HFF-Myc (cell line): ENCODE results near the gene BPIFB3.

Experiments
- DNase-seq: peaks from one replicate; pipeline ENCODE4 v3.0.0-alpha.2; 2011; ENCODE audit warnings: low read depth; ENCODE audit errors: extremely low read depth
- H3K4me3 ChIP-seq: replicated peaks from 2 replicates; pipeline ENCODE4 v1.5.1; 2011; ENCODE audit warnings: low read depth, mild to moderate bottlenecking, control low read depth, low read length
- TF ChIP-seq, protein P1 (sequence below): IDR thresholded peaks from 2 replicates; pipeline ENCODE4 v1.5.1; 2012; ENCODE audit warnings: mild to moderate bottlenecking, low read depth, low read length, control low read depth; ENCODE audit errors: missing control alignments

The BPIFB3 gene

GRCh38 chr20:33026779-33027759 is 26.6 kb upstream of the BPIFB3 start:
- no peak overlapping the region for H3K4me3 ChIP-seq
- TF ChIP-seq, protein P1, sequence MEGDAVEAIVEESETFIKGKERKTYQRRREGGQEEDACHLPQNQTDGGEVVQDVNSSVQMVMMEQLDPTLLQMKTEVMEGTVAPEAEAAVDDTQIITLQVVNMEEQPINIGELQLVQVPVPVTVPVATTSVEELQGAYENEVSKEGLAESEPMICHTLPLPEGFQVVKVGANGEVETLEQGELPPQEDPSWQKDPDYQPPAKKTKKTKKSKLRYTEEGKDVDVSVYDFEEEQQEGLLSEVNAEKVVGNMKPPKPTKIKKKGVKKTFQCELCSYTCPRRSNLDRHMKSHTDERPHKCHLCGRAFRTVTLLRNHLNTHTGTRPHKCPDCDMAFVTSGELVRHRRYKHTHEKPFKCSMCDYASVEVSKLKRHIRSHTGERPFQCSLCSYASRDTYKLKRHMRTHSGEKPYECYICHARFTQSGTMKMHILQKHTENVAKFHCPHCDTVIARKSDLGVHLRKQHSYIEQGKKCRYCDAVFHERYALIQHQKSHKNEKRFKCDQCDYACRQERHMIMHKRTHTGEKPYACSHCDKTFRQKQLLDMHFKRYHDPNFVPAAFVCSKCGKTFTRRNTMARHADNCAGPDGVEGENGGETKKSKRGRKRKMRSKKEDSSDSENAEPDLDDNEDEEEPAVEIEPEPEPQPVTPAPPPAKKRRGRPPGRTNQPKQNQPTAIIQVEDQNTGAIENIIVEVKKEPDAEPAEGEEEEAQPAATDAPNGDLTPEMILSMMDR, result no peak
- DNase-seq, result no peak

- TF ChIP-seq, protein P1, result no peak
- no peak for DNase-seq
- no peak overlapping the region for H3K4me3 ChIP-seq
Measured at GRCh38 chr20:33027769-33028751, 25.6 kb upstream of the BPIFB3 start.

DNA sequence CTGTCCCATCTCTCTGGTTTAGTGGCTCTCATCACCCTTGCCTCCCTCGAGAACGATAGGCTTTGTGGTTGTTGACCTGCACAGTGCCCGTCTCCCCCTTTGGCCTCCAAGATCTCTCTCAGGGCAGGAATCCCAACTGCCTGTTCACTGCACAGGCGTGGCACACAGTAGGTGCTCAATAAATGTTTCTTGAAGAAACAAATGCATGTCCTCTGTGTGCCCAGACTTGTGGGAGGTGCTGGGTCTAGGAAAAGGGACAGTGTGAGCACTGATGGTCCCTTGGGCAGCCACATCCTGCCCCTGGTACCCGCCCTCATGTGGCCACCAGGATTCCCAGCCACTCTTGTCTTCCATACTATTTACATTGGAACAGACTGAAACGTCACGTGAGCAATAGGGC is 24.8 kb upstream of the BPIFB3 start:
- H3K4me3 ChIP-seq, result no peak overlapping the region
- TF ChIP-seq, protein P1, result no peak
- DNase-seq, result no peak

DNA sequence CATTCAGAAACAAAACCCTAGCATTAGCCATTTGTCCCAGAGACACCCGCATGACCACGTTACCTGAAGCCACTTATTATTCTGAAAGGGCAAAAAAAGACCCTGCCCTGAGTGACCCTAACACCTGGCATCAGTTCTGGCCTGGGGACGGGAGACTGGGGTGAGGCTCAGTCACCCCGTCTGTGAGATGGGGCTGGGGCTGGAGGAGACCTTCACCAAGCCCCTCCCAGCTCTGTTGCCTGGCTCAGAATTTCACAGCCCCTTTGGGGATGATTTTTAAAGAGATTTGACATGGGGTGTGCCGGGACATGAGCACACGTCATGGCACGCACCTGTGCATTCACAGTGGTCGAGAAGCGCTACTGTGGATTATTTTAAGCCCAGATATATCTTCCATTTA is 23.6 kb upstream of the BPIFB3 start:
- DNase-seq, result no peak
- H3K4me3 ChIP-seq, result no peak overlapping the region
- TF ChIP-seq, protein P1, result no peak

DNA sequence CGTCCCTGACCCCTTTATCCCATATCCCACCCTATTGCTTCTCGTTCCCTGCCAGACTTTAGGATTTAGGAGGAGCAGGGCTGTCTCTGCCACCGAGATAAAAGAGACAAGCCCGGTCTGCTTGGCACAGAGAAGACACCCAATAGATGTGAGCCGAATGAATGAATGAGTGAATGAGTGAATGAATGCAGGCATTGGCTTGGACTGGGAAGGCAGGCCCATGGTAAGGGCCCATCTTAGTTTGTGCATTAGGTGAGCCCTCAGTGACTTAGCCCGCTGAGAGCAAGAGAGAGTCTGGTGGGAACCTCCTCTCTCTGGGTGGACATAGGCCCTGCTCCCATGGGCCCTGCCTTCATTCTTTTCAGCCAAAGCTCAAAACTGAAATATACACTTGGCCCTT is 23.1 kb upstream of the BPIFB3 start:
- TF ChIP-seq, protein P1, result no peak
- no peak for DNase-seq
- no peak overlapping the region for H3K4me3 ChIP-seq

DNA sequence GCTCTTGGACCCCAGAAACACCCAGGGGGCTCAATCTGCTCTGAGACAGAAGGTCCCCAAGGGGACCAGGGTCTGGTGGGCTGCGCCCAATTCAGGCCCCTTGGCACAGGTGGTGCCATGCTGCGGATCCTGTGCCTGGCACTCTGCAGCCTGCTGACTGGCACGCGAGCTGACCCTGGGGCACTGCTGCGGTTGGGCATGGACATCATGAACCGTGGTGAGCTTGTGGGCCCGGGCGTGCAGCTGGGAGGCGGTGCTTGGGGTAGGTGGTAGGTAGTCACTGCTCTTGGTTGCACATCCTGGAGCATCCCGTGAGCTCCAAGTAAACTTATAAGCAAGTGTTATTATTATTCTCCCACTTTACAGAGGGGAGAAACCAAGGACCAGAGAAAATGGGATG is 22.2 kb upstream of the BPIFB3 start, which contains the start of gene BPIFB6:
Gene BPIFB6, plus strand, starts transcription at position 118 of the 400 bp plus-strand sequence. Its CDS starts 0 bp downstream, at position 118.
- TF ChIP-seq, protein P1, result no peak
- H3K4me3 ChIP-seq, result no peak within 1 kb of the TSS
- DNase-seq, result no peak
